Measurements from ENCODE around the gene UAP1. TPM values are rescaled to one million over a fixed set of nuclear protein-coding genes. Genes with fewer than 3 reads are reported as not detected.

The UAP1 gene
- total and polyA plus RNA-seq, 2 experiments from 2014 or later: 406 to 534 TPM

- H2AFZ ChIP-seq: no peak overlapping the region
- H3K9me2 ChIP-seq (ENCODE audit: insufficient read depth): no peaks in the 10 kb centered on the region
- no peak for DNase-seq
- WGBS, 2 experiments (ENCODE audit: low coverage in 1 of 2, low lambda C conversion rate in 2 of 2, missing lambda C conversion rate in 2 of 2): 44 to 56% methylated on average over 1 of the region's 1 CpG
- H4K20me1 ChIP-seq (ENCODE audit: insufficient read depth): no peaks in the 10 kb centered on the region
- H3K27ac ChIP-seq: no peak overlapping the region
- no peaks in the 10 kb centered on the region for H3K36me3 ChIP-seq (ENCODE audit: low read depth)
- no peaks in the 10 kb centered on the region for H3K27me3 ChIP-seq (replicated peaks; ENCODE audit: insufficient read depth)
- in situ Hi-C loops (cut with MboI): no loop called here
- H3K79me2 ChIP-seq (ENCODE audit: insufficient read depth): no peaks in the 10 kb centered on the region; the same call in 1 of the 2 replicates
- H3K9me3 ChIP-seq (ENCODE audit: low read depth): no peaks in the 10 kb centered on the region
- peaks cover 59% of the 10 kb centered on the region for H3K4me1 ChIP-seq (ENCODE audit: insufficient read depth)
- no peak overlapping the region for H3K4me2 ChIP-seq (ENCODE audit: unreplicated experiment)
- H3F3A ChIP-seq (ENCODE audit: insufficient read depth): peaks cover 46% of the 10 kb centered on the region
- H3K4me3 ChIP-seq: no peak overlapping the region
- TF ChIP-seq EZH2 (IDR thresholded peaks at IDR 0.05; ENCODE audit: insufficient read depth, poor library complexity, severe bottlenecking) (no peak), EZH2phosphoT487 (IDR thresholded peaks at IDR 0.05; ENCODE audit: insufficient read depth, low read depth) (no peak)
- H3K9ac ChIP-seq: no peak overlapping the region
Measured at GRCh38 chr1:162550925-162551324, 10.6 kb upstream of the UAP1 start.

DNA sequence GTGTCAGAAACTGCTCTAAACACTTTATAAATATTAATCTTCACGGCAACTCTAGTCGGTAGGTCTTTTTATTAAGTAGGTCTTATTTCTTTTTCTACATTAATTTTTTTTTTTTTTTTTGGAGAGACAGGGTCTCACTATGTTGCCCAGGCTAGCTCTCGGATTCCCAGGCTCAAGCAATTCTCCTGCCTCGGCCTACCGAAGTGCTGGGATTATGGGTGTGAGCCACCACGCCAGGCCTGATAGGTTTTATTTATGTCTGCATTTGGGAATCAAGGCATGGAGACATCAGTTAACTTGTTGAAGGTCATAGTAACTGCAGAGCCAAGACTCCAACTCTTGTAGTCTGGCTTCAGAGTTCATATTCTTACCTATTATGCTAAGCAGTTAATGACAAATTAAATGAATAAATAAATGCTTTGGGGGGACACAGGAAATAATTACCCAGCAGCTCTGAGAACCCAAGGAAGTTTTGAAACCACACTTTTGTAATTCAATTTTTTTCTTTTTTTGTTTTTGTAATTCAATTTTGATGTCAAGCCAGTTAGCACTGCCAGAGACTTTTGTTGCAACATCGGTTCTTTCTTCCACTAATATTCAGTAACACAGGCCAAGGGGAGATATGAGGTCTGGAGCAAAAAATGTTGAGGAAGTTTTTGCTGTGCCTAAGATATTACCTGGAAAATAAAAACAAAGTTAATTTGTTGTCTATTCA, 9.4 kb upstream of the UAP1 start:
- Histone ChIP-seq H3K9me3 (ENCODE audit: low read depth) (no peaks in the 10 kb centered on the region), H3F3A (ENCODE audit: insufficient read depth) (peaks cover 46% of the 10 kb centered on the region), H3K9ac (peak overlapping the region; percentile 18), H3K4me3 (no peak overlapping the region), H3K27me3 (replicated peaks; ENCODE audit: insufficient read depth) (no peaks in the 10 kb centered on the region), H3K9me2 (ENCODE audit: insufficient read depth) (no peaks in the 10 kb centered on the region), H4K20me1 (ENCODE audit: insufficient read depth) (no peaks in the 10 kb centered on the region), H3K4me2 (ENCODE audit: unreplicated experiment) (peak overlapping the region; percentile 33), H3K36me3 (ENCODE audit: low read depth) (no peaks in the 10 kb centered on the region), H3K79me2 (ENCODE audit: insufficient read depth) (no peaks in the 10 kb centered on the region; the same call in 1 of the 2 replicates), H3K4me1 (ENCODE audit: insufficient read depth) (peaks cover 58% of the 10 kb centered on the region), H3K27ac (peak overlapping the region; percentile 85), H2AFZ (0 out of 2 replicates have a peak overlapping the region, but pooled peaks have one; percentile 6)
- WGBS, 2 experiments (ENCODE audit: low coverage in 1 of 2, low lambda C conversion rate in 2 of 2, missing lambda C conversion rate in 2 of 2): 41 to 43% methylated on average over 7 of the region's 7 CpGs
- in situ Hi-C loops (cut with MboI): no loop called here
- peak; percentile 74 for DNase-seq
- no peak for TF ChIP-seq EZH2 (IDR thresholded peaks at IDR 0.05; ENCODE audit: insufficient read depth, poor library complexity, severe bottlenecking)
- TF ChIP-seq EZH2phosphoT487 (IDR thresholded peaks at IDR 0.05; ENCODE audit: insufficient read depth, low read depth): no peak

- Histone ChIP-seq H3K36me3 (ENCODE audit: low read depth) (no peaks in the 10 kb centered on the region), H2AFZ (0 out of 2 replicates have a peak overlapping the region, but pooled peaks have one; percentile 6), H3K4me1 (ENCODE audit: insufficient read depth) (peaks cover 52% of the 10 kb centered on the region), H3K4me2 (ENCODE audit: unreplicated experiment) (peak overlapping the region; percentile 33), H3K27ac (peak overlapping the region; percentile 85), H3K4me3 (no peak overlapping the region), H3K9me2 (ENCODE audit: insufficient read depth) (no peaks in the 10 kb centered on the region), H3K79me2 (ENCODE audit: insufficient read depth) (no peaks in the 10 kb centered on the region; the same call in 1 of the 2 replicates), H3K9ac (peak overlapping the region; percentile 18), H3F3A (ENCODE audit: insufficient read depth) (peaks cover 41% of the 10 kb centered on the region), H4K20me1 (ENCODE audit: insufficient read depth) (no peaks in the 10 kb centered on the region), H3K27me3 (replicated peaks; ENCODE audit: insufficient read depth) (no peaks in the 10 kb centered on the region), H3K9me3 (ENCODE audit: low read depth) (no peaks in the 10 kb centered on the region)
- in situ Hi-C loops (cut with MboI): no loop called here
- DNase-seq: no peak
- TF ChIP-seq EZH2phosphoT487 (IDR thresholded peaks at IDR 0.05; ENCODE audit: insufficient read depth, low read depth) (no peak), EZH2 (IDR thresholded peaks at IDR 0.05; ENCODE audit: insufficient read depth, poor library complexity, severe bottlenecking) (no peak)
- 43% methylated on average over 8 of the region's 8 CpGs for WGBS, 2 experiments (ENCODE audit: low coverage in 1 of 2, low lambda C conversion rate in 2 of 2, missing lambda C conversion rate in 2 of 2)
Measured at GRCh38 chr1:162552684-162553252, 8.8 kb upstream of the UAP1 start.

GRCh38 chr1:162554258-162554657, 7.3 kb upstream of the UAP1 start:
- Histone ChIP-seq H4K20me1 (ENCODE audit: insufficient read depth) (no peaks in the 10 kb centered on the region), H3K9ac (peak overlapping the region; percentile 61), H3K79me2 (ENCODE audit: insufficient read depth) (no peaks in the 10 kb centered on the region; the same call in 1 of the 2 replicates), H3K9me3 (ENCODE audit: low read depth) (no peaks in the 10 kb centered on the region), H3K4me2 (ENCODE audit: unreplicated experiment) (peak overlapping the region; percentile 43), H2AFZ (peak overlapping the region; percentile 54; the same call in 1 of the 2 replicates), H3K4me3 (no peak overlapping the region), H3K36me3 (ENCODE audit: low read depth) (no peaks in the 10 kb centered on the region), H3K9me2 (ENCODE audit: insufficient read depth) (no peaks in the 10 kb centered on the region), H3F3A (ENCODE audit: insufficient read depth) (peaks cover 37% of the 10 kb centered on the region), H3K27me3 (replicated peaks; ENCODE audit: insufficient read depth) (no peaks in the 10 kb centered on the region), H3K27ac (peak overlapping the region; percentile 85), H3K4me1 (ENCODE audit: insufficient read depth) (peaks cover 39% of the 10 kb centered on the region)
- 7 to 8% methylated on average over 1 of the region's 1 CpG for WGBS, 2 experiments (ENCODE audit: low coverage in 1 of 2, low lambda C conversion rate in 2 of 2, missing lambda C conversion rate in 2 of 2)
- in situ Hi-C loops (cut with MboI): no loop called here
- TF ChIP-seq EZH2 (IDR thresholded peaks at IDR 0.05; ENCODE audit: insufficient read depth, poor library complexity, severe bottlenecking): no peak
- no peak for TF ChIP-seq EZH2phosphoT487 (IDR thresholded peaks at IDR 0.05; ENCODE audit: insufficient read depth, low read depth)
- peak; percentile 81 for DNase-seq

All from GM23248 (cell line).